Activated T-cell treated with anti-CD3 and anti-CD28 coated beads, Interleukin-2, amount 50 U/mL, for 72 hours (primary cell): ENCODE data around the gene RAPGEF5. TPM values are rescaled to one million over a fixed set of nuclear protein-coding genes. Genes with fewer than 3 reads are reported as not detected.

ENCODE experiments used
- ATAC-seq, 2 donors: fragments of 150-1000 bp; cut with Tn5 transposase; replicated peaks in 1 of 2; 2 replicates each; pipeline ENCODE4 v1.10.0; 2021; ENCODE audit warnings: moderate library complexity in 2 of 2, mild to moderate bottlenecking in 1 of 2
- DNase-seq, 2 donors: peaks; one replicate each; pipeline ENCODE4 v3.0.0; 2021 to 2022; ENCODE audit warnings: mixed read lengths in 1 of 2
- H3K27ac Mint-ChIP-seq: one replicate; pipeline ENCODE4 v1.8.0; 2022; ENCODE audit warnings: mild to moderate bottlenecking, moderate library complexity, mixed read lengths
- H3K27me3 Mint-ChIP-seq: one replicate; pipeline ENCODE4 v1.8.0; 2022; ENCODE audit warnings: low read depth, mixed read lengths
- H3K36me3 Mint-ChIP-seq, 2 donors: one replicate each; pipeline ENCODE4 v1.8.0; 2022; ENCODE audit warnings: mixed read lengths in 2 of 2, mild to moderate bottlenecking in 1 of 2; ENCODE audit not compliant: insufficient read depth in 2 of 2
- H3K4me1 Mint-ChIP-seq: one replicate; pipeline ENCODE4 v1.8.0; 2022; ENCODE audit warnings: low read depth, mixed read lengths
- H3K4me3 Mint-ChIP-seq, 2 donors: one replicate each; pipeline ENCODE4 v1.8.0; 2022; ENCODE audit warnings: mild to moderate bottlenecking in 2 of 2, mixed read lengths in 2 of 2, moderate library complexity in 2 of 2
- H3K9me3 Mint-ChIP-seq, 2 donors: one replicate each; pipeline ENCODE4 v1.8.0; 2022; ENCODE audit warnings: mixed read lengths in 2 of 2
- total RNA-seq, 2 donors: library from RNA; stranded (reverse); gene quantifications; one replicate each; pipeline ENCODE4 v1.2.3, GENCODE V29; 2022

RAPGEF5 gene
- total RNA-seq, 2 donors from 2014 or later, result 0.46 to 0.72 TPM

DNA sequence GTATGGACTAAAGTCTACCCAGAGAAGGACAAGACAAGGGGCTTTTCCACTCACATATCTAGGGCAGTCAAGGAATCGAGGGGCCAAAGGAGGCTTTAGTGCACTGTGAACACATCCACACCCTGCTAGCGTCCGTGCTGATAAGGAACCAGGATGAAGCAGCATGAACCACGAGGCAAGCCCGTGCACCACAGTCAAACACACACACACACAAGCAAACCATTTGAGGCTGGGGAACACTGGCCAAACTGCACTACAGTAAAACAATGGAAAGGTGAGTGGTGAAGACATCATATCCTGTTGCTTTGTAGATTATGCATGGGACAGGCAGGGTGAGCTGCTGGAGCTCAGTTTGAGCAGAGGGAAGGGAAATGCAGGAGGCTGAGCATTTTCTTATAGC is 233.8 kb downstream of the RAPGEF5 start:
- H3K27me3 Mint-ChIP-seq, result peaks cover 6% of the 10 kb centered on the region
- H3K27ac Mint-ChIP-seq, result no peak overlapping the region
- peaks cover 9% of the 10 kb centered on the region for H3K4me1 Mint-ChIP-seq
- no peak for DNase-seq
- no peak for ATAC-seq
- no peaks in the 10 kb centered on the region for H3K36me3 Mint-ChIP-seq
- no peak overlapping the region for H3K4me3 Mint-ChIP-seq
- no peaks in the 10 kb centered on the region for H3K9me3 Mint-ChIP-seq

DNA sequence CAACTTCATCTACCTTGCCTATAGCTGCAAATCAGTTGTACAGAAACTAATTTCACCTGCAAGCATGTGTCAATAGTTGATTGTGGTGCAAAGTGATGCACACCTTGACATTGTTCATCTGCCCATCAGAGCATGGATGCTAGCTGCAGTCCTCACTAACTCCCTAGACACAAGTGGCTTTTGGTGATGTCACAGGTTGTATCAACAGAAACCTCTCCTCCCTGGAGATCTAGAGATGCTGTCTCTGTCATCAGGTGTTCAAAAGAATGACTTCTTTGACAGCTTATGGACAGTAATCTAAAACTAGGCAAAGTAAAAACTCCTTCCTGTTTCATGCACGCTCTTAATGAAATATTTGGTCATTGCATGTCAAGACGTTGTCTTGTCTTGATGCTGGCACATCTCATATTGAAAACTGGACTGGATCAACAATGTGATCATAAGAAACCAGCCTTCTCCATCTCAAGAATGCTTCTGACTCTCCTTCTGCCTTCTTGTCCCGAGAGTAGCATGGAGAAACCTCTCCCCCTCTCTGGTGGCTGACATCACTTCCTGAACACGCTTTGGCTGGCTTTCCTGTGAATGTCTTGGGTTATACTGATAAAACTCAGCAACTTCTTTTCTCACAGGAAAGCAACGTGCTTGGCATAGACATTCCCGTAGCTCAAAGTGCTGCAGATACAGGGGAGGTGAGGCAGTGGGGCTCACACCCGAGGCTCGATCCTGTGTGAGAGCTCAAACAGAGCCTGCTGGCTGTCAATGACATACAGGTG is 235.1 kb downstream of the RAPGEF5 start:
- ATAC-seq (peak in 1 of 2 donors; percentile 33), DNase-seq (no peak)
- Mint-ChIP-seq H3K4me1 (peaks cover 13% of the 10 kb centered on the region), H3K4me3 (peak overlapping the region; percentile 6 to 39), H3K36me3 (no peaks in the 10 kb centered on the region), H3K27me3 (peaks cover 6% of the 10 kb centered on the region), H3K9me3 (no peaks in the 10 kb centered on the region), H3K27ac (no peak overlapping the region)

DNA sequence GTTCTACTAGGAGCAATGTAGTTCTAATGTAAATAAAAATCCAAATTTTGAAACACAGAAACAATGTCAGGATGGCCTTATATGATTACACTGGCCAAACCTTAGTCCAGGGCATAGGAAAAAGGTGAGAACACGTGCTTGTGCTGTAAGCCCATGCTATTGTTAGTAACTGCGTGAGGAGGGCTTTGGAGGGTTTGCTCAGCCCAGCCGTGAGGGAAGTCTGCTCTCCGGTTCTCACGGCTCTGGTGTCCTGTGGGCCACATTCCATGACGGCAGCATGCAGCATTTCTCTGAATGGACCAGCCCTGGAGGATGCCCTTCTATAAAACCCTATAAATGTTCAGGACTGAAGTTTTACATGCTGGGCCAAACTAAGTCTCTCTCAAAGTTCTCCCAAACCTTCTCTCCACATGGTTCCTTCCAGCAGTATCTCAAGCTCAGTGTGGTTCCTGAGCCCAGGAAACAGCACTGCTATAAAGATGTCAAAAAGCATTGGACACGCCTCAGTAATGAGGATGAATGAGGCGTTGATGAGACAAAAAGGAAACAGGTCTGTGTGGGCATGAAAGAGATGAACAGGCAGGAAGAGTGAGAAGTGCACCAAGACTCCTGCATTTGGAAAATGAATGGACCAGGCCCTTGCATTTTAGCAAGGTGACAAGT is 236.4 kb downstream of the RAPGEF5 start:
- no peak overlapping the region for H3K4me3 Mint-ChIP-seq

DNA sequence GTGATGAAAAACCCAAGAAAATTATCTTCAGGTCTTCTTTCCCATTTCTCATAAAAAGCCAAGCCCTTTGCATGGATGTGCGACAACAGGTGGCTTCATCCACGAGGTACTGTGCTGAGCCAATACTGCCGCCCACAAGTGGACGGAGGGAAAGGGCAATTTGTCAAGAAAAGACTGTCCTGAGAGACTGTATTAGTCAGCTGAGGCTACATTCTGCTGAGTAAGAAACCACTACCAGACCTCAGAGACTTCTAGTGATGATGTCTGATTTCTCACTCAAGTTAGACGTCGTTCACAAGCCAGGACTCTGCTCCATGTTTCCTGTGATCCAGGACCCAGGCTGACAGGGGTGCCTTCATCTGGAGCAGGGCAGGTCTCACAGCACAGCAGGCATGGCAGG is 239.7 kb downstream of the RAPGEF5 start:
- Mint-ChIP-seq H3K9me3 (no peaks in the 10 kb centered on the region), H3K4me3 (no peak overlapping the region), H3K4me1 (peaks cover 13% of the 10 kb centered on the region), H3K36me3 (no peaks in the 10 kb centered on the region), H3K27me3 (no peaks in the 10 kb centered on the region), H3K27ac (no peak overlapping the region)
- no peak for DNase-seq
- peak; percentile 29 to 73 for ATAC-seq

More for the DNA sequence above, 236.4 kb downstream of the RAPGEF5 start:
- no peak for DNase-seq
- ATAC-seq, result no peak
- H3K27ac Mint-ChIP-seq, result no peak overlapping the region
- H3K27me3 Mint-ChIP-seq, result peaks cover 6% of the 10 kb centered on the region
- H3K36me3 Mint-ChIP-seq, result no peaks in the 10 kb centered on the region
- no peaks in the 10 kb centered on the region for H3K9me3 Mint-ChIP-seq
- peaks cover 15% of the 10 kb centered on the region for H3K4me1 Mint-ChIP-seq

DNA sequence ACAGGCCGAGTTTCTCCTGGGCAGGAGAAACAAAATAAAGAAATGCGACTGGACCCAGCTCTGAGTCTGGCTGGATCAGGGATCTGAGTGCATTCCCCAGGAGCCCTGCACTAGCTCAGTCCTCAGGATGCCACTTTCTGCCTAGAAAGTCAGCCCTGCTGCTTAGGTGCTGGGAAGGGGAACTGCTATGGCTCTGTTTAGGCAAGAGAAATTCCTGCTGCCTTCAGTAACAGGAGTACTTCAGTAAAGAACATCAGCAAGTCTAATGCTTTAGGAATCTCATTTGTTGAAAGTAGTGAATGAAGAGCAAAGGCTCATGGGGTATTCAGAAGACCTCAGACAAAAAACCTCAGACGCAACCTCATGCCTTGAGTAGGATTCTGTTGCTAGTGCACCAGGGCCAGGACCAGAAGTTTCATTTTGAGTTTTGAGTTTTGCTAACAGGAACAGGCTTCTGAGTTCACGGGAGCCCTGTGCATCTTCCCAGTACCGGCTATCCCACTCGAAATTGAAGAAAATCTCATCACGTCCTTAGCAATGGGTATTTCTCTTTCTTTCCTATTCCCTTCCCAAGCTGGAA is 240.4 kb downstream of the RAPGEF5 start:
- Mint-ChIP-seq H3K27ac (no peak overlapping the region), H3K9me3 (no peaks in the 10 kb centered on the region), H3K4me1 (peaks cover 6% of the 10 kb centered on the region), H3K4me3 (no peak overlapping the region), H3K36me3 (no peaks in the 10 kb centered on the region), H3K27me3 (no peaks in the 10 kb centered on the region)
- DNase-seq (no peak), ATAC-seq (peak in 1 of 2 donors; percentile 32)

DNA sequence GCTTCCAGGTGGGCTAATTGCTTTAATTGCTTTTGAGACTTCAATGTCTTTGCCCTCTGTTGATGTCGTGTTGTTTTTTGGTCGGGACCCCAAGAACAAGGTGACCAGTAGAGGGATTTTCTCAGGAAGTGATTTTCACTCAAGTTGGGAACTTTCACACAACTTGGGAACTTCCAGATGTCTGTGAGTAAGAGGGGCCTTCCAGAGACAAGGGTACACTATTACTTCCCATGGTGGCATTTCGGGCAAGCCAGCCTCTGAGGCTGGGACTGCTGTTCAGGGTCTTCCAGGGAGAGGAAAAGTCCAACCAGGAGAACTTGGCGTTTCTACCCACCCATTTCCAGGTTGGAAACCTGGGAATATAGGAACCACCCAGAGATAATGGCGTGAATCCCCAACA is 241.3 kb downstream of the RAPGEF5 start:
- Mint-ChIP-seq H3K36me3 (no peaks in the 10 kb centered on the region), H3K27ac (no peak overlapping the region), H3K4me3 (no peak overlapping the region), H3K27me3 (no peaks in the 10 kb centered on the region), H3K4me1 (peaks cover 6% of the 10 kb centered on the region), H3K9me3 (no peaks in the 10 kb centered on the region)
- ATAC-seq (no peak), DNase-seq (no peak)

DNA sequence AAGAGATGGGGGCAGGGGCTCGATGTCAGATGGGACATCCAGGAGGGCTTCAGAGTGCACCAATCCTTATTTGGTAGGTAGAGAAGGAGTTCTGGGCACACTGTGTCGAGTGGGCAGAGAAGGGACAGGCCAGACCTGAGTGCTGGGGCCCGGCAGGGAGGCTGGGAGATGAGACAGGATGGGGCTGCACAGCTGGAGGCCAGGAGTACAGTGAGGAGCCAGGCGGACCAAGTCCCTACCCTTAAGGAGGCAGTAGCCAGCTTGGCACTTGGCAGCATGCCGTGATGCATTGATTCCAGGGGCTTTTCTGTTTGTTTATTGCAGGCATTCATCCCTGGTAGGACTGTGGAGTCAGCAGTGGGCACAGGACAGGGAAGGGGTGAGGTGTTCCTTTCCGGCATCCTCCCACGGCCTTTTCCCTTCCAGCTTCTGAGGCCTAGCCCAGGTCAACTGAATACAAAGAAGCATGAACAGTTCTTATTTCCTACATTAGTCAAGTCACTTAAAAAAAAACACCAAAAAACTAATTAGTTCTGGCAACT is 242.4 kb downstream of the RAPGEF5 start:
- Mint-ChIP-seq H3K4me1 (peaks cover 12% of the 10 kb centered on the region), H3K27me3 (peaks cover 7% of the 10 kb centered on the region), H3K9me3 (no peaks in the 10 kb centered on the region), H3K27ac (no peak overlapping the region), H3K4me3 (no peak overlapping the region), H3K36me3 (no peaks in the 10 kb centered on the region)
- ATAC-seq, result no peak
- no peak for DNase-seq

DNA sequence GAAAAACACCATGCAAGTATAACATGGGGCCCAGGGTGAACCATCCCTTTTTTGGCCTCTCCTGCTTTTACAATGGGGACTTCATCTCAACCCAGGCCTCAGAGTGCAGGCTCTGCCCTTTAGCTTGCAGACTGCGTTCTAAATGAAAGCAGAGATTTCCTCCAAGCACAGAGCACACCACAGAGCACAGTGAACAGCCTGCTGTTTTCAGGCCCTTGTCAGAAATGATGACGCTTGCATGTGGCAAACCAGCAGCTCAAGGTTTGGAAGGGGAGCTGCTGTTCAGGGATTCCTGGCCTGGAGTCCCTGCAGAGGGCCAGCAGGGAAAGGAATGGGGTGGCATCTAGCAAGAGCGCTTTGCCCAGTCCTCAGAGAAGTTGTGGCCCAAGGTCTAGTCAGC is 243.9 kb downstream of the RAPGEF5 start:
- DNase-seq (no peak), ATAC-seq (no peak)
- Mint-ChIP-seq H3K9me3 (no peaks in the 10 kb centered on the region), H3K4me3 (no peak overlapping the region), H3K36me3 (no peaks in the 10 kb centered on the region), H3K27ac (no peak overlapping the region), H3K4me1 (peaks cover 12% of the 10 kb centered on the region), H3K27me3 (peaks cover 7% of the 10 kb centered on the region)

DNA sequence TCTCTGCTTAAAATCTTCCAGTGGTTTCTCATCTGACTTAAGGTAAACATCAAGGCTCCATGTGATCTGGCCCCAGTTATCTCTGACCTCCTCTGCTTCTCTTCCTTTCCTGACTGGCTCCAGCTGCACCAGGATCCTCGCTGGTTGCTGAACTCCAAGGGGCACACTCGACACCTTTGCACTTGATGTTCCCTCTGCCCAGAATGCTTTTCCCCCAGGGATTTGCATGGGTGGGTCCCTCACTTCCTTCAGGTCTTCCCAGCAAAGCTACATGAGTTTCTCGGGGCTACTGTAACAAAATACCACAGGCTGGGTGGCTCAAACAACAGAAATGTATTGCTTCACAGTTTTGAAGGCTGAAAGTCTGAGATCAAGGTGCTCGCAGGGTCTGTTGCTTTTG is 245.3 kb downstream of the RAPGEF5 start:
- Mint-ChIP-seq H3K9me3 (no peaks in the 10 kb centered on the region), H3K27ac (no peak overlapping the region), H3K4me1 (peaks cover 6% of the 10 kb centered on the region), H3K4me3 (no peak overlapping the region), H3K27me3 (peaks cover 7% of the 10 kb centered on the region), H3K36me3 (no peaks in the 10 kb centered on the region)
- ATAC-seq (no peak), DNase-seq (no peak)

DNA sequence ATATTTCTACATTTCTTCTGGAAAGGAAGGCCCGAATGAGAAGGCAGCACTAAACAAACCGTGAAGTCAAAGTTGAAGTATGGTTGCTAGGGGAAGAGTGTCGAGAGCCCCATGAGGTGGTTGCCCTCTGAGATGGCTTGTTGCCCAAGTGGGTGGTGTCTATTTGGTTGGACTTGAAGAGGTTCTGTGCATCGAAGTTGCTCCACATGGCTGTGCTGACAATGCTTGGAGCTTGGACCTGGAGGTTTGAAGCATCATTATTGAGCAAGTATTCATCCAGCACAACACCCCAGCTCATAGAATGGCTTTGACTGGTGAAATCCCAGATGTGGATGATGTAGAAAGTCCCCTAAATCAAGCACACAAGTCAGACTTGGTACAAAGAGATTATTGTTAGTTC is 246.1 kb downstream of the RAPGEF5 start:
- H3K27me3 Mint-ChIP-seq, result peaks cover 7% of the 10 kb centered on the region
- no peaks in the 10 kb centered on the region for H3K36me3 Mint-ChIP-seq
- H3K27ac Mint-ChIP-seq, result no peak overlapping the region
- no peak overlapping the region for H3K4me3 Mint-ChIP-seq
- peaks cover 6% of the 10 kb centered on the region for H3K4me1 Mint-ChIP-seq
- no peak for DNase-seq
- no peak for ATAC-seq
- no peaks in the 10 kb centered on the region for H3K9me3 Mint-ChIP-seq

DNA sequence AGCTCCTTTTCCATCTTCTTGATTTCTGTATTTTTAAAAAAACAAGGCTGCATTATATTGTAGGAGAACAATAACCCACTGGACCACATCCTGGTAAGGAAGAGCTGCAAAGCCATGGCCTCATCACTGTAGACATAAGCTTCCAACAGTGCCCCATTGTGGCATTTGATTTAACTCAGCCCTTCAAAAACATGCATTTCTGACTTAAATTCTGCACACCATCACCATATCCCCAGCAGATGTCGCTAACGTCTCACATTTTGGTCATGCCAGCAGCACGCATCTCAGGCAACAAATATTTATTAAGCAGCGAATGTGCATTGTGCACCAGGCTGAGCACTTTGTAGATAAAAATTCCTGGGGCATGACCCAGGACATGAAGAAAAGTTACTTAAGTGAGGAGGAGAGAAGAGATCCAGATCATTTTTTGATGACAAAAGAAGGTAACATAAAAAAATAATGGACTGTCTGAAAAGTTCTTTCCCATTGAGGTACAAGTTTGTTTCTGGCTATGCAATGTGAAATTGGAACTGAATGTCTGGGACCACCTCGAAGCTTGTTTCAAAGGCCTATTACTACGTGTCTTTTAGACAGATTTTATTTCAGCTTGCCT is 246.6 kb downstream of the RAPGEF5 start:
- Mint-ChIP-seq H3K36me3 (no peaks in the 10 kb centered on the region), H3K27ac (no peak overlapping the region), H3K4me1 (peaks cover 6% of the 10 kb centered on the region), H3K4me3 (no peak overlapping the region), H3K9me3 (no peaks in the 10 kb centered on the region), H3K27me3 (peaks cover 7% of the 10 kb centered on the region)
- peak; percentile 72 to 77 for ATAC-seq
- DNase-seq, result peak; percentile 56 to 67

DNA sequence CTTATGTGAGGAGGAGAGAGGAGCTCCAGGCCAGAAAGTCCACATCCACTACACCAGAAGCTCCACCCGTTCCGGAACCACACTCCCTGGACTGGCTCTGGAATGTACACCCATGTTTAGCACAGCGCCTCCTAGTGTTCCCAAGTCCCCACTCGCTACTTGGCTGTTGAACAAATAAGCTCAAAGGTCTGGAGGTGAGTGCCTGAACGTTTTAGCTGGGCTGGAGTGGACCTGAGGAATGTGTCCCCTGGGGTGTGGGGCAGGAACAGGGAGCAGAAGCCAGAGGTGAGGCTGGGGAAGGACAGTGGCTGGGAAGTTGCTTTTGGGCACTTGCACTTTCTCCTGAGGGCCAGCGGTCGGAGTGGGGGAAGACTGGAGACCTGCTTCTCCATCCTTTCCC is 247.2 kb downstream of the RAPGEF5 start:
- H3K36me3 Mint-ChIP-seq, result no peaks in the 10 kb centered on the region
- peak in 1 of 2 donors; percentile 17 for ATAC-seq
- peaks cover 7% of the 10 kb centered on the region for H3K27me3 Mint-ChIP-seq
- DNase-seq, result peak in 1 of 2 donors; percentile 11
- H3K4me1 Mint-ChIP-seq, result peaks cover 6% of the 10 kb centered on the region
- H3K27ac Mint-ChIP-seq, result no peak overlapping the region
- H3K4me3 Mint-ChIP-seq, result no peak overlapping the region
- no peaks in the 10 kb centered on the region for H3K9me3 Mint-ChIP-seq
